HG03196 (cell line): ENCODE measurements around the gene C1QC.
"Not testable (repeated sequence)": the region's sequence is repeated elsewhere in the genome, so short reads cannot be mapped to it uniquely, and the experiment has no call there.

Experiments
- ATAC-seq: cut with Tn5 transposase; IDR thresholded peaks from one replicate; pipeline ENCODE4 v1.9.1; 2021; ENCODE audit not compliant: unreplicated experiment

C1QC gene

DNA sequence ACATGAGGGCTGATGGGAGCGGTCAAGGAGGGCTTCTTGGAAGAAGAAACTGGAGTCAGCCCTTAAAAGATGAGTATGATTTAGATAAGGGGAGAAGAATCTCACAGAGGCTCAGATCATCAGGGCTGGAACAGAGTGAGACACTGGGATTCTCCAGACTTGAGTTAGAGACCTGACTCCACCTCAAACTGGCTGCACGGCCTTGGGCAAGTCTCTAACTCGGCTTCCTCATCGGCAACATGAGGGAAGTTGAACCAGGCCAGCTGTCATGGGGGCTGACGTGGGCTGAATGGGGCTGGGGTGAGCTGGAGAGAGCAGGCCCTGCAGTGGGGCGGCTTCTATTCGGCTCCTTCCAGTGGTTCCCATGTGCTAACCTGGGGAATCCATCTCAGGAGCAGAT, 2.5 kb downstream of the C1QC start:
- no peak for ATAC-seq

DNA sequence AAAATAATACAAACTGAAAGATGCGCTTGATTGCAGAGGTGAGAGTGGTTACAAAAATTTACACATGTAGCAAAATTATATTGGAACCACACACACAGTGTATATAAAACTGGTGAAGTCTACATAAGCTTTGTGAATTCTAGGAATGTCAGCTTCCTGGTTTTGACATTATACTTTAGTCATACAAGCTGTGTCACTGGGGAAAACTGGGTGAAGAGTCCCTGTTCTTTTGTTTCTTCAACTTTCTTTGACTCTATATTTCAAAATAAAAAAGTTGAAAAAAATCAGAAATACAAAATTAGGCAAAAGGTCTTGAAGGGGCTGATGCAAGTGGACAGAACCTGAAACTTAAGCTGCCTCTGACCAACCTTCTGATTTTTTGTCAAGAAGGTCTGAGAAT, 3.0 kb downstream of the C1QC start:
- ATAC-seq: no peak

DNA sequence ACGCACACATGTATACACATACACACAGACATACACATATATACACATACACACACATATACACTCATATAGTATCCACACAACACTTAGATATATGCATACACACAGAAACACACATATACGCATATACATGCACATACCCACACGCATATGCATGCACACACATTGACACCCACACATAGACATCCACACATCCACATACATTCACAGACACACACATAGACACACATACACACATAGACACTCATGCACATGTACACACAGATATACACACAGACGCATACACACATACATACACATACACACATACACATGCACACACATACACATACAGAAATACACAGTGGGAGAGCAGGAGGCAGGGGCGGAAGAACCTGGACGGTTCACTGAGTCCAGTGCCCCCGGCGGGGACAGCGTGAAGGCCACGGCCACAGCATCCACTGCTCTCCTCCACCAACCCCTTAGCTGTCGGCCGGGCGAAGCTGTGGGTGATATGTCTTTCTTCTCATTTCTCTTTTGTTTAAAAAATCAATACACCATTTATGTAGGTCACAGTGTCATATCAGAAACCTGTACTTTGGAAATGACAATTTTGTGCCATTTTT, 6.8 kb downstream of the C1QC start:
- ATAC-seq: no peak

DNA sequence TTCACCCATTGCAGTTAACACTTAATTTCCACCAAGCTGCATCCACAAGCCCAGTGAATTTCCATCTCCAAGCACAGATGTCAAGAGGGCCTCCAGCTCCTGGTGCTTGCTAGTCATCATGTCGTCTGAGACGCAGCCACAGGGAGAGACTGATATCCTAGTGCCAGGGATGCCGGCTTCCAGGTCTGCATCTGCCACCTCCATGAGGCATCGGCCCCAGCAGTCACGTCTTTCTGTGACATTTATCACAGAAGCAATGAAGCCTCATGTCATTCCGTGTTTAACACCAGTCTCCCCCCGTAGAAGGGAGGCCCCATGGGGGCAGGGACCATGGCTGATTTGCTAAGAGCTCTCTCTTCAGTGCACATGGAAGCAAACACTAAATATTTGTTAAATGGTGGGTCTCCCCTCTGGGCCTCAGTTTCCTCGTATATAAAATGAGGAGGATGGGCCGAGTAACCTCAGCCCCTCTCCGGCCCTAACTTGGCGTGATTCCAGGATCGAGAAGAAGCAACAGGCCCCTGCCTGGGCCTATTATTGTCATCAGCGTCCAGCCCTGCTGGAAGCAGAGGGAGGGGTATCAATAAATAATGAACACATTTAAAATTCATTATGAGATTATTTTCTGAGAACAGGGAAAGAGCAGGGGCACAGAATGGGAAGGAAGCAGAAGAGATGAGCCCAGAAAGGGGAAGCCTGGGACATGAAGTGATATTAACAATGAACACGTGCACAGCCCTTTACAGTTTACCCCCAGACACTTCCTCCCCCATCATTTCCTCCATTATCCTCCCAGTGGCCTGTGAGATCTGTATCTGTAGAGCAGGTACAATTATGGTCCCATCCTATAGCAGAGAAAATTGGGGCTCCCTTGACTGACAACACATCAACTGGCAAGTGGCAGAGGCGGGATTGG, 8.8 kb downstream of the C1QC start:
- no peak for ATAC-seq

DNA sequence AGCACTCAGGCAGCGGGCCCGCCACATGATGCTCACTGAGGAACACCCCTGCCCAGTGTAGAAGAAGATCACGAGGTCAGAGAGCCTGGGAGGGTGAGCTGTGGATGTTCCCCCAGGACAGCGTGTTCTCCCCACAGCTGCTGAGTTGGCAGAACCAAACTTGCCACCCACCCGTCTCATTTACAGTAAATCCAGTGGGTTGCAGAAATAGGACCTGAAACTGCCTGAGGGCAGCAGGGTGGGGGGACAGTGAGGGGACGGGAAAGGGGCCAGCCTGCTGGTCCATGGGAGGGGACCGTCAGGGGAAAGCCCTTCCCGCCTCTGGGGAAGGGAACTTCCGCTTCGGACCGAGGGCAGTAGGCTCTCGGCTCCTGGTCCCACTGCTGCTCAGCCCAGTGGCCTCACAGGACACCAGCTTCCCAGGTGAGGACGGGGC, 9.5 kb downstream of the C1QC start, which contains the start of gene C1QB:
Gene C1QB (plus strand): TSS at position 356 of the 436 bp plus-strand sequence. CDS start 6,227 bp downstream, outside the sequence.
- ATAC-seq: no peak

DNA sequence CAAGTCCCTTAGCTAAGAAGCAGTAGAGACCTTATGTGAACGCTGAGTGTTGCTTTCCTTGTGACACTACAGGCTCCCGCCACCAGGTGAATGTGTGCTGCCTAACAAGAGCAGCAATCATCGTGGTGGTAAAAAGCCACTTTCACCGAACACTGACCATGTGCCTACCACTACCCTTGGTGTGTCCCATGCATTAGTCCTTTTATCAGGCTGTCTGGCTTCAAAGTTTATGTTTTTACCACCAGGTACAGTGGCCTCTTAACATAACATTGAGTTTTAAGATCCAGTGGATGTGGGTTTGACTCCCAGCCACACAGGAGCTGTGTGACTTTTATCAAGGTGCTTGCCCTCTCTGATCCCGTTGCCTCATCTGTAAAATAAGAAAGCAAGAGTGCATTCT, 11.3 kb downstream of the C1QC start:
- no peak for ATAC-seq

DNA sequence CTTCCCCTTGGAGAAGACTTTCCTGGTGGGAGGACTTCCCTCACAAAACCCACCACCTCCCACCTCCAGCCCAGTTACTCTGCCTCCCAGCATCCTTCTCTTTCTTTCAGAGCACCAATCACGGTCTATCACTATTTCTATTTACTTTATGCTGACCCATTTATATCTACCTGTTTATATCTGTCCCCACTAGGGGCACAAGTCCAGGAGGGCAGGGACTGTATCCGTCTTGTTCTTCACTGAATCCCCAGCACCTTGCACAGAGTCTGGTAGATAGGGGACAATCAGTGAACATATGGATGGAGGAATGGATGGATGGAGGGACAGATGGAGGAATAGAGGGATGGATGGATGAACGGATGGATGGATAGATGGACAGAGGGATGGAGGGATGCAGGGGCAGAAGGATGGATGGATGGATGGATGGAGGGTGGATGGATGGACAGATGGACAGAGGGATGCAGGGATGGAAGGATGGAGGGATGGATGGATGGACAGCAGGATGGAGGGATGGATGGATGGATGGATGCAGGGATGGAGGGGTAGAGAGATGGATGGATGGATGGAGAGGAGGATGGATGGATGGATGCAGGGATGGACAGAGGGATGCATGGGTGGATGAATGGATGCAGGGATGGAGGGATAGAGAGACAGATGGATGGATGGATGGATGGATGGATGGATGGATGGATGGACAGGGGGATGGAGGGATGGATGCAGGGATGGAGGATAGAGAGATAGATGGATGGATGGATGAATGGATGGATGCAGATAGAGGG, 15.1 kb downstream of the C1QC start:
- ATAC-seq: no peak

DNA sequence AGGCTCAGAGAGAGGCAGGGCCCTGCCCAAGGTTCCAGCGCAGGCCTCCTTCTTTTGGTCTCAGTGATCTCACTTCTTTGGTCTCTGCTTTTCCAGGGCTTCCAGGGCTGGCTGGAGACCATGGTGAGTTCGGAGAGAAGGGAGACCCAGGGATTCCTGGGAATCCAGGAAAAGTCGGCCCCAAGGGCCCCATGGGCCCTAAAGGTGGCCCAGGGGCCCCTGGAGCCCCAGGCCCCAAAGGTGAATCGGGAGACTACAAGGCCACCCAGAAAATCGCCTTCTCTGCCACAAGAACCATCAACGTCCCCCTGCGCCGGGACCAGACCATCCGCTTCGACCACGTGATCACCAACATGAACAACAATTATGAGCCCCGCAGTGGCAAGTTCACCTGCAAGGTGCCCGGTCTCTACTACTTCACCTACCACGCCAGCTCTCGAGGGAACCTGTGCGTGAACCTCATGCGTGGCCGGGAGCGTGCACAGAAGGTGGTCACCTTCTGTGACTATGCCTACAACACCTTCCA, 17.3 kb downstream of the C1QC start:
- ATAC-seq: no peak

DNA sequence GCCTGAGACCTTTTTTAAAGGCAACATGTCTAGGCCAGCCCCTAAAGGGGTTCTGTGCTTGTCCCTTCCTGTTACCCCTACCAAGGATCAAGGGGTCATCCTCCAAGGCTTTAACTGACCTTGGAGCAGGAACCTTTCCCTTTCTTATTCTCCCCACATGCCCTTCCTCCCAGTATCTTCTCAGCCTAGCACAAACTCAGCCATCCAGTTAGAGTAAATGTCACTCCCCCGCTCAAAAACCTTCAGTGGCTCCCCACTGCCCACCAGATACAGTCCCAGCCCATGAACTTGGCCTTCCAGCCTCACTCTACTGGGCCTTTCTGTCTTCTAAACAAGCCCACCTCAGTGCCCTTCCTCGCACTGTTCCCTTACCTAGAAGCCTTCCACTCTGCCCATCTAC, 18.4 kb downstream of the C1QC start:
- ATAC-seq: no peak

DNA sequence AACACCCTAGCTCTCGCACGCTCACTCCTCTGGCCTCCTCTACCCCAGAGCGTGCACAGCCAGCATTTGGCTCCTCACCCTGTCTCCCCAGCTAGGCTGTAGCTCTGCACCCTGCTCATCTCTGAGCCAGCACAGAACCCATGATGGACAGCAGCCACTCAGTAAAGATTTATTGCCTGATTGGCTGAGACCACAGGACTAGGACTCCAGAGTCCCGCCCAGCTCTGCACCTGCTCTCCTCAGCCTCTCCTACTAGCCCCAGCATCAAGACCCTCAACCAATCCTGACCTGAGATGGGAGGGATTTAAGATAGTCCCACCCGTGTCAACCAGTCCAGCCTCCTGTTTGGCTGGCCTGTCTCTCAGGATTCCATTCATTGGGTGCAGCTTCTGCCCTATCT, 18.9 kb downstream of the C1QC start:
- no peak for ATAC-seq

DNA sequence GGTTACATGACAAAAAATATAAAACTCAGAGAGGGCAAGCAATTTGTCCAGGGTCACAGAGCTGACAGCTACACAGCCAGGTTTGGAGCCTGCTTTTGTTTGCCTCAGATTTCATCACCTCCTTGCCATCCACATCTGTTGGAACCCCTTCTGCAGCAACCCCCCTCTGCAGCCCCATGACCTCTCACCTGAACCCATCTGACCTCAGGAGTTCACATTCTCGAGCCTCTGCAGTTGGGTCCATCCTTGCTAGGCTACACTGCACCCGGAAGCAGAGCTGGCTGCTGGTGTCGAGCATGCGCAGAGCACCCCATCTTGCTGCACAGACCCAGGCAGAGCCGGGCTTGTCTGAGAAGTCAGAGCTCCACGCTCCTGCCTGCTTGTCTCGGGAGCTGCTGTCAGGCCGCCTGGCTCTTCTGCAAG, 19.6 kb downstream of the C1QC start:
- ATAC-seq: no peak

DNA sequence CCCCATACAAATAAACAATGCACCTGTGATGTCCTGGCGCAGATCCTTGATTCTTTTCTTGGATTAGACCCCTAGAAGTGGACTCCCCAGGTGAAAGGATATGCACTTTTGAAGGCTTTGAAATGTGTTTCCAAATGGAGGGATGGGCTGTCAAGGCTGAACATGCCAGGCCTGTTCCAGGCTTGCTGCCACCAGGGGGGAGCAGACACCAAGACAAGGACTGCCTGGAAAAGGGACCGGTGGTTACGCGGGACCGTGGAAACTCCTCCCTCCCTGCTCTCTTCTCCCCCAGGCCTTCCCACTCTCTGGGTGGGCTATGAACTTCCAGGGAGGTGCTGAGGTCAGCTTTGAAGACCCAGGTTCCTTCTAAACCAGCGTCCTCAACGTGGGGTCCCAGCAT, 22.3 kb downstream of the C1QC start:
- no peak for ATAC-seq

DNA sequence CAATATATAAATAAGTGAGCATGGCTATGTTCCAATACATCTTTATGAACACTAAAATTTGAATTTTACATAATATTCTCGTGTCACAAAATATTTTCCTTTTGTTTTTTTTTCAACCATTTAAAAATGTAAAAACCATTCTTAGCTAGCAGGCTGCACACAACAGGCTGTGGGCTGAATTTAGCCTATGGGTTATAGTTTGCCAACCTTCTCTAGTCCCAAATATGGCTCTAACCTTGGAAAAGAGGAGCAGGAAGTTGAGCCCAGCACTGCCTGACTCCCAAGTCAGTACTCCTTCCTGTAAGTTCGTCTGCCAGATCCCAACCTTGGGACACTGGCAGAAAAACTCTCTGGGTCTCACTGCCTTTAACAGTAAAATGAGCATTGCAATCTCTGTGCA, 23.0 kb downstream of the C1QC start:
- no peak for ATAC-seq

DNA sequence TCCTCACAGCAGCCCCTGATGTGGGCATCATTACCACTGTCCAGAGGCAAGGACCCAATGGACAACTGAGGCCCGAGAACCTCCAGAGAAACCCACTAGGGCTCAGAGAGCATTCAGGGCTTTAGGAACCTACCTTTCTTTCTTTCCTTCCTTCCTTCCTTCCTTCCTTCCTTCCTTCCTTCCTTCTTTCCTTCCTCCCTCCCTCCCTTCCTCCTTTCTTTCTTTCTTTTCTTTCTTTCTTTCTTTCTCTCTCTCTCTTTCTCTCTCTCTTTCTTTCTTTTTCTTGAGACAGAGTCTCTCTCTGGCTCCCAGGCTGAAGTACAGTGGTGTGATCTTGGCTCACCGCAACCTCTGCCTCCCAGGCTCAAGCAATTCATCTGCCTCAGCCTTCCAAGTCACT, 25.4 kb downstream of the C1QC start:
- not testable (repeated sequence) for ATAC-seq

DNA sequence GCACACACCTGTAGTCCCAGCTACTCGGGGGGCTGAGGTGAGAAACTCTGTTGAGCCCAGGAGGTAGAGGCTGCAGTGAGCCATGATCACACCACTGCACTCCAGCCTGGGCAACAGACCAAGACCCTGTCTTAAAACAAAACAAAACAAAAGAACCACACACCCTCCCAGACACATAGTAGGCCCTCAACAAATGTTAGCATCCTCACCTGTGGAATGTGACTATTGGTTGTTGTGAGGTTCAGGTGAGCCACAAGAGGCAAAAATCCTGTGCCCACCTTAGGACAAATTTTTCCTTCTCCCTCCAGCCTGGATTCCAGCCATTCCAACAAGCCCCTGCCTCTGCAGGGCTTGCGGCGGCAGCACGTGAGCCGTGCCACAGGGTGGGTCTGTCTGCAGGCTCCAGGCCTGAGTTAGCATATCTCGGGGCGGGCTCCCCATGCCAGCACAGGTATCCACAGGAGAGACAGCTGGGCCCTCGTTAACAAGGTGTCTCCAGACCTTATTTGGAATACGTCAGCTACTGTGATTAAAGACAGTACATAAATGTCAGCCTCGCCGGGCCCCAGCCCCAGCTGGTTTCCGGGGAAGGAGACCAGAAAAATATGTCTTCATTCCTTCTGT, 27.0 kb downstream of the C1QC start:
- no peak for ATAC-seq

DNA sequence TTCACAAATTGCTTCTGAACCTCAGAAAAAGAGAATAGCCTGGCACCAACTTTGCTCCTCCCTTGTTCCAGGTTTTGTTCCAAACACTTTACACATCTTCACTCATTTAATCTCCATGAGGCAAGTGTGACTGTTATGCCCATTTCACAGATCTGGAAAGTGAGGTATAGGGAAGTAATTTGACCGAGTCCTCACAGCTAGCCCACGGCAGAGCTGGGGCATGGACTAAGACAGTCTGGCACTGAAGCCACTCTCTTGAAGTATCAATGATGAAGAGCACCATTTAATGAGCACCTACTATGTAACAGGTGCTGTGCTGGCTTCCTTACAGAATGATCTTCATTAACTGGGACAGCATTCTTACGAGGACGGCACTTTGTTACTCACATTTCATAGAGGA, 28.6 kb downstream of the C1QC start:
- no peak for ATAC-seq

DNA sequence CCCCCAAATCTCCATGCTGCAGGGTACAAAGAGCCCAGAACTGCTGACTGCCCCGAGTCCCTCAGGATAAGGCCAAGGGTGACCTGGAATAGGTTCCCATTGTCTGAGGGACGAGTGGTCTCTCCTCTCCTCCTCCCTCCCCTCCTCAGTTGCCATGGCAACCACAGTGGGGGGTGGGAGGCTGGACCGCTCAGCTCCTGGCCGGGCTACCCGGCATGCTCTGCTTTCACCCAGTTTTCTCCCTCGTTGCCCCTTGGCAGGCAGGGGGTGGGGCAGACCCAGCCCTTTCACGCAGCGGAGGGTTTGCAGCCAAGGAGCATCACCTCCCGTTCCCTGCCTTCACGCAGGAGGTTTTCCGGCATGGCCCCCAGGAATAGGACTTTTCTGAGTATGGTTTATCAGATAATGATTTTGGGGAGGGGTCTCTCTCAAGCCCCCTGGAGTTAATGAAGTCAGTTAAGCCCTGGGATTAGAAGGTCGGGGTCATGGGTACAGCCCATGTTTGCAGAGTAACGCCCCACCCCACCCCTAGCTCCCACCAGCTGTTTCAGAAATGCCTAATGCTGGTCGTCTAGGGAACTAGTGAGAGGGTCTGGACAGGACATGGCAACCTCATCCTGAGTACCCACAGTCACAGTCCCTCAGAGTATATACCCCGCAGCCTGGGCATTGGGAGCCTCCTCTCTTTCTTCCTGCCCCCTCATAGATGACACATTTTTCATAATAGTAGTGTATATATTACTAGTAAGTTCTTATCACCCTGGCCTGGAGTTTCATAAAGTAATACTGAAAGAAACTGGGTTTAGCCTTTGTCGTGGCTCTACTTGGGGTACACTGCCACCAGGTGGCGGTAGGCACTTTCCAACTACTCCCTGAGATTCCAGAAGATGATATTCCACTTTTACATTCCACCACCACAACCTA, 30.3 kb downstream of the C1QC start:
- no peak for ATAC-seq

DNA sequence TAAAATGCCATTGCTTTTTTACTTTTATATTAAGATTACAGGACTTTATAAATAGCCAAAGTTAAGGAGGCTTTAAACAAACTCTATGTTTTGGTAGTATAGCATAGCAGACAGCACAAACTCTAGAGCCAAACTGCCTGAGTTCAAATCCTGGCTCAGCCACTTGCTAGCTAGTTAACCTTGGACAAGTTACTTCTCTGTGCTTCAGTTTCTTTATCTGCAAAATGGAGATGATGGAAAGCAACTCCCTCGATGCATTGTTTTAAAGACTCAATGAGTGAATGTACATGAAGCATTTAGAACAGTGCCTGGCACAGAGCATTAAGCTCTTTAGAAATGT, 30.9 kb downstream of the C1QC start:
- ATAC-seq: no peak

DNA sequence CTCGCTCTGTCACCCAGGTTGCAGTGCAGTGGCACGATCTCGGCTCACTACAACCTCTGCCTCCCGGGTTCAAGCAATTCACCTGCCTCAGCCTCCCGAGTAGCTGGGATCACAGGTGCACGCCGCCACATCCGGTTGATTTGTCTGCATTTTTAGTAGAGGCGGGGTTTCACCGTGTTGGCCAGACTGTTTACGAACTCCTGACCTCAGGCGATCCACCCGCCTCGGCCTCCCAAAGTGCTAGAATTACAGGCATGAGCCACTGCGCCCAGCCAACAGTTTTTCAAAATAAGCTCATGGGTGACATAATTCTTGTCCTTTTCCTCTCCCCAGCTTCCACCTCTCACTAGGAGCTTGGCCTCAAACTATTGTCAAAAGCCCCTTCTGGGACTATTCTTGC, 32.7 kb downstream of the C1QC start:
- not testable (repeated sequence) for ATAC-seq
